Mesothelial cell of epicardium (in vitro differentiated cells): ENCODE measurements around the gene KLHL40. TPM values are rescaled to one million over a fixed set of nuclear protein-coding genes. Genes with fewer than 3 reads are reported as not detected.

Experiments used
- DNase-seq, 2 experiments: peaks; one replicate each; pipeline ENCODE4 v3.0.0; 2021; ENCODE audit warnings: low spot score in 2 of 2; ENCODE audit not compliant: unreplicated experiment in 2 of 2
- H3K27ac Mint-ChIP-seq: 2 replicates; pipeline ENCODE4 v1.8.0; 2021; ENCODE audit warnings: mixed read lengths
- H3K27me3 Mint-ChIP-seq: 2 replicates; pipeline ENCODE4 v1.8.0; 2021; ENCODE audit warnings: low read depth, mixed read lengths
- H3K36me3 Mint-ChIP-seq: 2 replicates; pipeline ENCODE4 v1.8.0; 2021; ENCODE audit warnings: mixed read lengths
- H3K4me1 Mint-ChIP-seq: 2 replicates; pipeline ENCODE4 v1.8.0; 2021; ENCODE audit warnings: mixed read lengths
- H3K4me3 Mint-ChIP-seq: 2 replicates; pipeline ENCODE4 v1.8.0; 2021; ENCODE audit warnings: mild to moderate bottlenecking, moderate library complexity, mixed read lengths
- H3K9me3 Mint-ChIP-seq: 2 replicates; pipeline ENCODE4 v1.8.0; 2021; ENCODE audit warnings: mixed read lengths
- total RNA-seq: library from RNA; stranded (reverse); gene quantifications from 3 replicates; pipeline ENCODE4 v1.2.1, GENCODE V29; 2021
- TF ChIP-seq, protein P1 (sequence below): fragments of 200-600 bp; sonication (generic); IDR thresholded peaks from one replicate; pipeline ENCODE4 v1.5.0; 2021; ENCODE audit warnings: antibody characterized with exemption; ENCODE audit not compliant: unreplicated experiment

Gene KLHL40
- total RNA-seq, 1 donor from 2014 or later = not detected

DNA sequence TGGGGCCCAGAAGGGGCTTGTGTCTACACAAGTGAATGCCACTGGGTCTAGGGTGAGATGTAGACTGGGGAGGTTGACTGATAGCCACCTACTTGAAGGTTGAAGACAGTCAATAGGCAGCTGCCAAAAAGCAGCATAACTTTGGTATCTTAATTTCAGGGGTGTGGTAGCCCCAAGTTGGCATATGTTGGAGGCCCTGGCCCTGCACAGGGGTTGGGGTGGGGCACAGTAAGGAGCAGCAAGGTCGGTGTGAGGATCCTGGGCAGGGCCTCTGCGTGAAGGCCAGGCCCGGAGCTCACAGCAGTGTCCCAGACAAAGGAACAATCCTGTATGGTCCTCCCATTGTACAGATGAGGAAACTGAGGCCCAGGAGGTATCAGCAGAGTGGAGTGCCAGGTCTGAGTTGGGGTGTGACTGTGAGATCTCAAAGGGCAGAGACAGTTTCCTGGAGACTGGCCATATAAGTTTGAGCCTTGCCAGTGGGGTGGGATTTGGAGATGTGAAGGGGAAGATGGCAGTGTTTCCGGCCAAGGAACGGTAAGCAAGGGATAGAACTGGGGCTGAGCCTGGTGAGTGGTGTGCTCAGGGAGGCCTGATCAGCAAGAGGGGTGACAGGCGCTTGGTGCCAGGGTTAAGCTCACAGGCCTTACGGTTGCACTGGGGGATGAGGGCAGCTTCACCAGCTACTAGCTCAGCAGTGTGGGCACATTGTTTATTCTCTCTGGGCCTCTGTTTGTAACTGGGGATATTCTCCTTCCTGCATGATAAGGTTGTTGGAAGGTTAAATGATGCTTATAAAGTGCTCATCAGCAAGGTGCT is 1.7 kb downstream of the KLHL40 start:
- Mint-ChIP-seq H3K4me1 (no peaks in the 10 kb centered on the region), H3K27ac (no peak overlapping the region), H3K36me3 (no peaks in the 10 kb centered on the region), H3K4me3 (no peak overlapping the region), H3K9me3 (no peaks in the 10 kb centered on the region), H3K27me3 (peaks cover 27% of the 10 kb centered on the region)
- TF ChIP-seq, protein P1, sequence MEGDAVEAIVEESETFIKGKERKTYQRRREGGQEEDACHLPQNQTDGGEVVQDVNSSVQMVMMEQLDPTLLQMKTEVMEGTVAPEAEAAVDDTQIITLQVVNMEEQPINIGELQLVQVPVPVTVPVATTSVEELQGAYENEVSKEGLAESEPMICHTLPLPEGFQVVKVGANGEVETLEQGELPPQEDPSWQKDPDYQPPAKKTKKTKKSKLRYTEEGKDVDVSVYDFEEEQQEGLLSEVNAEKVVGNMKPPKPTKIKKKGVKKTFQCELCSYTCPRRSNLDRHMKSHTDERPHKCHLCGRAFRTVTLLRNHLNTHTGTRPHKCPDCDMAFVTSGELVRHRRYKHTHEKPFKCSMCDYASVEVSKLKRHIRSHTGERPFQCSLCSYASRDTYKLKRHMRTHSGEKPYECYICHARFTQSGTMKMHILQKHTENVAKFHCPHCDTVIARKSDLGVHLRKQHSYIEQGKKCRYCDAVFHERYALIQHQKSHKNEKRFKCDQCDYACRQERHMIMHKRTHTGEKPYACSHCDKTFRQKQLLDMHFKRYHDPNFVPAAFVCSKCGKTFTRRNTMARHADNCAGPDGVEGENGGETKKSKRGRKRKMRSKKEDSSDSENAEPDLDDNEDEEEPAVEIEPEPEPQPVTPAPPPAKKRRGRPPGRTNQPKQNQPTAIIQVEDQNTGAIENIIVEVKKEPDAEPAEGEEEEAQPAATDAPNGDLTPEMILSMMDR = no peak
- no peak for DNase-seq

GRCh38 chr3:42688016-42688415 is 2.7 kb downstream of the KLHL40 start:
- TF ChIP-seq, protein P1 = no peak
- Mint-ChIP-seq H3K9me3 (no peaks in the 10 kb centered on the region), H3K4me3 (no peak overlapping the region), H3K36me3 (no peaks in the 10 kb centered on the region), H3K27ac (no peak overlapping the region), H3K4me1 (no peaks in the 10 kb centered on the region), H3K27me3 (peaks cover 32% of the 10 kb centered on the region)
- DNase-seq = no peak

GRCh38 chr3:42688487-42689420 is 3.4 kb downstream of the KLHL40 start:
- TF ChIP-seq, protein P1 = no peak

GRCh38 chr3:42689421-42690014 is 4.2 kb downstream of the KLHL40 start:
- no peak overlapping the region for H3K4me3 Mint-ChIP-seq
- TF ChIP-seq, protein P1 = no peak
- DNase-seq = no peak
- H3K9me3 Mint-ChIP-seq = no peaks in the 10 kb centered on the region
- no peaks in the 10 kb centered on the region for H3K36me3 Mint-ChIP-seq
- peaks cover 32% of the 10 kb centered on the region for H3K27me3 Mint-ChIP-seq
- H3K27ac Mint-ChIP-seq = no peak overlapping the region
- H3K4me1 Mint-ChIP-seq = no peaks in the 10 kb centered on the region

More at GRCh38 chr3:42688487-42689420, 3.4 kb downstream of the KLHL40 start:
- Mint-ChIP-seq H3K27me3 (peaks cover 32% of the 10 kb centered on the region), H3K4me1 (no peaks in the 10 kb centered on the region), H3K9me3 (no peaks in the 10 kb centered on the region), H3K4me3 (no peak overlapping the region), H3K27ac (no peak overlapping the region), H3K36me3 (no peaks in the 10 kb centered on the region)
- no peak for DNase-seq

GRCh38 chr3:42690191-42690590 is 4.9 kb downstream of the KLHL40 start:
- Mint-ChIP-seq H3K4me3 (no peak overlapping the region), H3K36me3 (no peaks in the 10 kb centered on the region), H3K4me1 (no peaks in the 10 kb centered on the region), H3K9me3 (no peaks in the 10 kb centered on the region), H3K27ac (no peak overlapping the region), H3K27me3 (peaks cover 32% of the 10 kb centered on the region)
- DNase-seq = no peak
- TF ChIP-seq, protein P1 = no peak
